ENCODE results near the gene IFNA6. TPM values are rescaled to one million over a fixed set of nuclear protein-coding genes. Genes with fewer than 3 reads are reported as not detected.
"Not testable (repeated sequence)": the region's sequence is repeated elsewhere in the genome, so short reads cannot be mapped to it uniquely, and the experiment has no call there.

The IFNA6 gene
- total and polyA plus RNA-seq, 4 donors: not detected

- no peak within 1 kb of the TSS for H3K27ac ChIP-seq (ENCODE audit: low read depth, low read length)
- no peak for DNase-seq (ENCODE audit: low read depth in 4 of 6, low spot score in 6 of 6)
- WGBS (ENCODE audit: insufficient coverage): 100% methylated on average over 2 of the region's 3 CpGs
Observed at GRCh38 chr9:21367957-21368356, 17.3 kb upstream of the IFNA6 start, which contains the start of gene IFNA13. Gene IFNA13, minus strand, starts transcription at chr9:21368057. Its CDS starts 47 bp downstream, at chr9:21368010.

GRCh38 chr9:21367169-21367568 lies 16.5 kb upstream of the IFNA6 start:
- not testable (repeated sequence) for H3K4me1 ChIP-seq (ENCODE audit: control insufficient read depth, insufficient read depth, low read length); H3K27ac ChIP-seq (ENCODE audit: low read depth, low read length); H3K9me3 ChIP-seq (ENCODE audit: control insufficient read depth, insufficient read depth, low read length); DNase-seq (ENCODE audit: low read depth in 4 of 6, low spot score in 6 of 6); H3K4me3 ChIP-seq (ENCODE audit: low read depth, low read length); H3K27me3 ChIP-seq (ENCODE audit: control insufficient read depth, insufficient read depth, low read length); H3K36me3 ChIP-seq (ENCODE audit: control insufficient read depth, insufficient read depth, low read length)
- no CpG with 5 or more reads among the region's 2 CpGs for WGBS (ENCODE audit: insufficient coverage)

More at GRCh38 chr9:21367957-21368356, 17.3 kb upstream of the IFNA6 start, which contains the start of gene IFNA13:
- Histone ChIP-seq H3K27me3 (ENCODE audit: control insufficient read depth, insufficient read depth, low read length) (no peaks in the 10 kb centered on the region), H3K4me3 (ENCODE audit: low read depth, low read length) (no peak within 1 kb of the TSS), H3K9me3 (ENCODE audit: control insufficient read depth, insufficient read depth, low read length) (no peaks in the 10 kb centered on the region), H3K4me1 (ENCODE audit: control insufficient read depth, insufficient read depth, low read length) (no peaks in the 10 kb centered on the region), H3K36me3 (ENCODE audit: control insufficient read depth, insufficient read depth, low read length) (no peaks in the 10 kb centered on the region)

DNA sequence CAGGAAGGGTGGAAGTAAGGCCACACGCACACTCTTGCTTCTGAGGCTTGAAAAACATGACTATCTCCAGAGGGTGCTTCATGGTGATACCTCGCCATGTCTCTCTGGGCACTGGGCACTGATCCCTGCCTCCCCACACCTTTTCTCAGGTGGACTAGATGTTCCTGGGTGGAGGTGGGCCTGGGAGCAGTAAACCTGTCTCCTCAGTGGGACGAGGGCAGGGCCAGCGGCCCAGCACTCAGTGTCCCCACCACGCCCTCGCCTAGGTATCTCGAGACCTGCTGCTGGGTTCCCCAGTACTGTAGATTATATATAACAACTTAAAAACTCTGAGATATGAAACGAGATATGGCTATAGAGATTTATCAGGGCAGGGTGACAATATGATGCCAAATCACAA lies 11.6 kb upstream of the IFNA6 start:
- 100% methylated on average over 1 of the region's 8 CpGs for WGBS (ENCODE audit: insufficient coverage)
- no peaks in the 10 kb centered on the region for H3K27me3 ChIP-seq (ENCODE audit: control insufficient read depth, insufficient read depth, low read length)
- H3K4me1 ChIP-seq (ENCODE audit: control insufficient read depth, insufficient read depth, low read length): no peaks in the 10 kb centered on the region
- H3K27ac ChIP-seq (ENCODE audit: low read depth, low read length): no peak overlapping the region
- H3K4me3 ChIP-seq (ENCODE audit: low read depth, low read length): no peak overlapping the region
- no peak for DNase-seq (ENCODE audit: low read depth in 4 of 6, low spot score in 6 of 6)
- H3K36me3 ChIP-seq (ENCODE audit: control insufficient read depth, insufficient read depth, low read length): no peaks in the 10 kb centered on the region
- H3K9me3 ChIP-seq (ENCODE audit: control insufficient read depth, insufficient read depth, low read length): no peaks in the 10 kb centered on the region

DNA sequence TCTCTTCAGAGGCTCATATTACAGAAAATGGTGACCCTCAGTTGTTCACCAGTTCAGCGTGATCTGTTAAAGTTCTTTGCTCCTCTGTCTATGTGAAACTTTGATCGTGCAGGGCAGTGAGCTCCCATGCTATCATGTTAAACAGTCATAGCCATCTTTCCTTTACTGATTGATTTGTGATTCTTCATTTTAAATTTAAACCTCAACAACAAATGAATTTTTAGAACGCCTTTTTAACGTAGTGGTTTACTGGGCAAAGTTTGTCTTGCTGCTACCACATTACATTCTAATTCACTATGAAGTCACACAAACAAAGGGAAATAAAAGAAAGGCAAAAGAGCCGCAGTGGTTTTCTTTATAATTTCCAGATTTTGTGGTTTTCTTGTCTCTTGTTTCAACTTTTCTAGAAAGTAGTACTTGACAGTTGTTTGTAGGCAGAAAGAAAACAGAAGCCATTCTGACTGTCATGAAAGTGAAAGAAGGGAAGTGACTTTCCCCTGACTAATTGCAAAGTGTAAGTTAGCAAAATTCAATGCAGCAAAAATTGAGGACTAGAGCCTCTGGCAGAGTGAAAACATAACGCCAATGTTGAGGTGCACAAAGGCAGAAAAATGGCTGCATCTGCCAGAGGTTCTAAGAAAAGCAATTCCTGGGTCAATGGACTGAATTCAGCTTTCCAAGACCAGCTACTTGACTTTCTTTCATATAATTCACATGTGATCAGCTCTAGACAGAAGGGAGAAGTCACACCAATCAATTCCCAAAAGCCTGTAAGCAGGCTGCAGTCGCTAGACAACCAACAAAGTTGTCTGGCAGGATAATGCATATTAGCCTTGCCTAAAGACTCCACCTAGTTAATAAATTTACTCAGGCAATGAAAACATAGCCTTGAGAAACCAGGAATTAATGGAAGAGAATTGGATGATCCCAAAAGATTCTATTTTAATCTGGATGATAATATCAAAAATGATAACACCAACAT lies 7.1 kb upstream of the IFNA6 start:
- no peaks in the 10 kb centered on the region for H3K36me3 ChIP-seq (ENCODE audit: control insufficient read depth, insufficient read depth, low read length)
- no peak overlapping the region for H3K4me3 ChIP-seq (ENCODE audit: low read depth, low read length)
- H3K4me1 ChIP-seq (ENCODE audit: control insufficient read depth, insufficient read depth, low read length): no peaks in the 10 kb centered on the region
- no peaks in the 10 kb centered on the region for H3K9me3 ChIP-seq (ENCODE audit: control insufficient read depth, insufficient read depth, low read length)
- WGBS (ENCODE audit: insufficient coverage): 54% methylated on average over 3 of the region's 7 CpGs
- no peaks in the 10 kb centered on the region for H3K27me3 ChIP-seq (ENCODE audit: control insufficient read depth, insufficient read depth, low read length)
- H3K27ac ChIP-seq (ENCODE audit: low read depth, low read length): no peak overlapping the region
- peak in 2 of 6 donors; percentile 5 to 8 for DNase-seq (ENCODE audit: low read depth in 4 of 6, low spot score in 6 of 6)

GRCh38 chr9:21348430-21348970 lies 2.2 kb downstream of the IFNA6 start:
- DNase-seq (ENCODE audit: low read depth in 4 of 6, low spot score in 6 of 6): no peak
- WGBS (ENCODE audit: insufficient coverage): 82% methylated on average over 1 of the region's 3 CpGs
- H3K36me3 ChIP-seq (ENCODE audit: control insufficient read depth, insufficient read depth, low read length): no peaks in the 10 kb centered on the region

DNA sequence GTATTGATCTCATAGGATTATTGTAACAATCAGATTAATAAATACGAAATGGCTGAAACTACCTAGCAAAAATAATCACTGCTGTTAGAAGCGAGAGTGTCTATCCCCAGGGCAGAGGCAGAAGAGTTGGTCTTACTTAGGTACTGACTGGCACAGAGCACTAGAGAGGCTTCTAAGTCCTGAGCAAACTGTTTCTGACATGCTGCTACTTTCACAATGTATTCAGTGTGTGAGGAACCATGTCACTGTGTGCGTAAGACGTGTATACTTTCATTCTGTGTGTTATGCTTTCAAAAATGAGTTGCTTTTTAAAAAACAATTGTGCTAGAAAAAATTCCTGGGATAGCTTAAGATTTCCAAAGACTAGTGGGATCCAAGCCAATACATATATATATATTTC lies 10.0 kb downstream of the IFNA6 start:
- H3K27ac ChIP-seq (ENCODE audit: low read depth, low read length): no peak overlapping the region
- H3K4me3 ChIP-seq (ENCODE audit: low read depth, low read length): no peak overlapping the region
- no peak for DNase-seq (ENCODE audit: low read depth in 4 of 6, low spot score in 6 of 6)
- no CpG with 5 or more reads among the region's 4 CpGs for WGBS (ENCODE audit: insufficient coverage)
- H3K27me3 ChIP-seq (ENCODE audit: control insufficient read depth, insufficient read depth, low read length): no peaks in the 10 kb centered on the region
- no peaks in the 10 kb centered on the region for H3K4me1 ChIP-seq (ENCODE audit: control insufficient read depth, insufficient read depth, low read length)
- H3K36me3 ChIP-seq (ENCODE audit: control insufficient read depth, insufficient read depth, low read length): no peaks in the 10 kb centered on the region
- H3K9me3 ChIP-seq (ENCODE audit: control insufficient read depth, insufficient read depth, low read length): no peaks in the 10 kb centered on the region

More at GRCh38 chr9:21348430-21348970, 2.2 kb downstream of the IFNA6 start:
- Histone ChIP-seq H3K27me3 (ENCODE audit: control insufficient read depth, insufficient read depth, low read length) (no peaks in the 10 kb centered on the region), H3K27ac (ENCODE audit: low read depth, low read length) (no peak overlapping the region), H3K4me3 (ENCODE audit: low read depth, low read length) (no peak overlapping the region), H3K4me1 (ENCODE audit: control insufficient read depth, insufficient read depth, low read length) (no peaks in the 10 kb centered on the region), H3K9me3 (ENCODE audit: control insufficient read depth, insufficient read depth, low read length) (no peaks in the 10 kb centered on the region)

GRCh38 chr9:21336457-21336856 lies 14.2 kb downstream of the IFNA6 start:
- no peak for DNase-seq (ENCODE audit: low read depth in 4 of 6, low spot score in 6 of 6)
- no peaks in the 10 kb centered on the region for H3K36me3 ChIP-seq (ENCODE audit: control insufficient read depth, insufficient read depth, low read length)
- H3K4me1 ChIP-seq (ENCODE audit: control insufficient read depth, insufficient read depth, low read length): no peaks in the 10 kb centered on the region
- H3K27me3 ChIP-seq (ENCODE audit: control insufficient read depth, insufficient read depth, low read length): no peaks in the 10 kb centered on the region
- H3K4me3 ChIP-seq (ENCODE audit: low read depth, low read length): no peak overlapping the region
- no peaks in the 10 kb centered on the region for H3K9me3 ChIP-seq (ENCODE audit: control insufficient read depth, insufficient read depth, low read length)
- H3K27ac ChIP-seq (ENCODE audit: low read depth, low read length): no peak overlapping the region

- WGBS (ENCODE audit: insufficient coverage): 1% methylated on average over 49 of the region's 55 CpGs
- Histone ChIP-seq H3K36me3 (ENCODE audit: control insufficient read depth, insufficient read depth, low read length) (no peaks in the 10 kb centered on the region), H3K4me1 (ENCODE audit: control insufficient read depth, insufficient read depth, low read length) (no peaks in the 10 kb centered on the region), H3K9me3 (ENCODE audit: control insufficient read depth, insufficient read depth, low read length) (no peaks in the 10 kb centered on the region), H3K27ac (ENCODE audit: low read depth, low read length) (peak within 1 kb of the TSS; percentile 89), H3K27me3 (ENCODE audit: control insufficient read depth, insufficient read depth, low read length) (no peaks in the 10 kb centered on the region), H3K4me3 (ENCODE audit: low read depth, low read length) (peak within 1 kb of the TSS; percentile 93)
- peak; percentile 83 to 98 (median 90) for DNase-seq (ENCODE audit: low read depth in 4 of 6, low spot score in 6 of 6)
Observed at GRCh38 chr9:21334701-21335632, 15.7 kb downstream of the IFNA6 start, which contains the start of gene KLHL9. Gene KLHL9, minus strand, starts transcription at chr9:21335404. Its CDS starts 545 bp downstream, at chr9:21334859.

DNA sequence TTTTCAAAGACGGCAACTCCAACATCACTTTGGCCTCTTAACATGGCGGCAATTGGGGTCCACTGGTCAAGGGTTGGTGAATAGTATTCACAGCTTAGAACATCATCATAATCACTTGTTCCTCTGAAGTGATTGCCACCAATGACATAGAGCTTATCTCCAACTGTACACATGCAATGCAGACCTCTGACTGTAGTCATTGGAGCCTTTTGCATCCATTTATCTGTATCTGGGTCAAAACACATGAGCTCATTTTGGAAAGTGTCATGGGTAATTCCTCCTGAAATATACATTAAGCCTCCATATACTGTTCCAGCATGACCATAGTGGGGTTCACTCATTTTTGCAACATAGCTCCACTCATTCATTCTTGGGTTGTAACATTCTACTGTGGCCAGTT lies 17.5 kb downstream of the IFNA6 start:
- Histone ChIP-seq H3K27ac (ENCODE audit: low read depth, low read length) (no peak overlapping the region), H3K4me1 (ENCODE audit: control insufficient read depth, insufficient read depth, low read length) (no peaks in the 10 kb centered on the region), H3K36me3 (ENCODE audit: control insufficient read depth, insufficient read depth, low read length) (no peaks in the 10 kb centered on the region), H3K4me3 (ENCODE audit: low read depth, low read length) (no peak overlapping the region), H3K9me3 (ENCODE audit: control insufficient read depth, insufficient read depth, low read length) (no peaks in the 10 kb centered on the region), H3K27me3 (ENCODE audit: control insufficient read depth, insufficient read depth, low read length) (no peaks in the 10 kb centered on the region)
- 100% methylated on average over 1 of the region's 2 CpGs for WGBS (ENCODE audit: insufficient coverage)
- DNase-seq (ENCODE audit: low read depth in 4 of 6, low spot score in 6 of 6): no peak
